Transverse colon (tissue), 4 donors: ENCODE measurements around the gene ZDHHC9. TPM values are rescaled to one million over a fixed set of nuclear protein-coding genes. Genes with fewer than 3 reads are reported as not detected.

Experiments used
- DNase-seq: peaks from one replicate; pipeline ENCODE4 v3.0.0-alpha.2; 2019
- H3K27ac ChIP-seq, 4 donors: fragments of 200-600 bp; sonication (generic); 2 replicates each; pipeline ENCODE4 v1.5.1; 2016 to 2018; ENCODE audit warnings: inconsistent platforms in 4 of 4
- H3K27me3 ChIP-seq: fragments of 200-600 bp; sonication (generic); 2 replicates; pipeline ENCODE4 v1.5.1; 2017; ENCODE audit warnings: inconsistent platforms
- H3K36me3 ChIP-seq, 4 donors: fragments of 200-600 bp; sonication (generic); 2 replicates each; pipeline ENCODE4 v1.5.1; 2017 to 2019; ENCODE audit warnings: inconsistent platforms in 4 of 4
- H3K4me1 ChIP-seq, 4 donors: fragments of 200-600 bp; sonication (generic); 2 replicates each; pipeline ENCODE4 v1.5.1; 2017 to 2020; ENCODE audit warnings: inconsistent platforms in 4 of 4
- H3K4me3 ChIP-seq, 4 donors: fragments of 200-600 bp; sonication (generic); 1 replicate in 1 of 4; 2 replicates in 3 of 4; pipeline versions ENCODE4 v1.5.1 to v1.6.1; 2017 to 2019; ENCODE audit warnings: inconsistent platforms in 4 of 4
- H3K9me3 ChIP-seq, 2 donors: fragments of 200-600 bp; sonication (generic); 2 replicates each; pipeline ENCODE4 v1.5.1; 2017 to 2019; ENCODE audit warnings: inconsistent platforms in 2 of 2
- EP300 ChIP-seq: sonication (generic); formaldehyde crosslinking; IDR thresholded peaks from one replicate; pipeline ENCODE4 v1.6.1; 2017; ENCODE audit warnings: antibody characterized with exemption, low read depth
- POLR2A ChIP-seq: fragments of 450-650 bp; IDR thresholded peaks from one replicate; pipeline ENCODE4 v1.6.1; 2016; ENCODE audit warnings: antibody characterized with exemption, mild to moderate bottlenecking, moderate library complexity
- POLR2AphosphoS5 ChIP-seq, 3 donors: sonication (generic); formaldehyde crosslinking; IDR thresholded peaks; one replicate each; pipeline ENCODE4 v1.6.1; 2016; ENCODE audit warnings: antibody characterized with exemption in 3 of 3
- WGBS, 2 donors: methylation state at CpG; one replicate each; pipeline ENCODE4 v1.1.5; 2018; ENCODE audit warnings: low coverage in 1 of 2; 5-methylcytosine and 5-hydroxymethylcytosine counted together
- in situ Hi-C, 4 donors: fragments of 200-750 bp; cut with MboI; loops; one replicate each; pipeline versions ENCODE4 v1.15.0 to v1.15.1; 2017; ENCODE audit warnings: low sequenced_read_pairs in 3 of 4, low pct_ligation_motif_present in 1 of 4, low pct_unique_long_range_greater_than_20kb in 1 of 4
- intact Hi-C: fragments of 100-400 bp; cut with DNase I; formaldehyde crosslinking; loops from one replicate; pipeline ENCODE4 v1.15.1; 2023; ENCODE audit warnings: low total_unique reads
- small RNA-seq, 4 donors: library from RNA; depleted of rRNA; stranded (forward); fragments of <200 nt; gene quantifications; one replicate each; pipeline ENCODE3, GENCODE V24; 2016
- total RNA-seq, 4 donors: library from RNA; depleted of rRNA; stranded (reverse); fragments of >200 nt; gene quantifications; one replicate each; pipeline ENCODE4 v1.1.0, GENCODE V29; 2016
- TF ChIP-seq, protein P1 (sequence below), 5 experiments: fragments of 200-600 bp in 3 of 5; fragments of 450-650 bp in 2 of 5; sonication (generic) in 3 of 5; IDR thresholded peaks; 1 replicate in 2 of 5; 2 replicates in 3 of 5; pipeline ENCODE4 v1.5.1; 2016 to 2017; ENCODE audit warnings: antibody characterized with exemption in 5 of 5, inconsistent platforms in 3 of 5, mild to moderate bottlenecking in 2 of 5, moderate library complexity in 1 of 5

The ZDHHC9 gene
- total RNA-seq, 4 donors from 2014 or later = 9.2 to 60.2 (median 30.7) TPM

DNA sequence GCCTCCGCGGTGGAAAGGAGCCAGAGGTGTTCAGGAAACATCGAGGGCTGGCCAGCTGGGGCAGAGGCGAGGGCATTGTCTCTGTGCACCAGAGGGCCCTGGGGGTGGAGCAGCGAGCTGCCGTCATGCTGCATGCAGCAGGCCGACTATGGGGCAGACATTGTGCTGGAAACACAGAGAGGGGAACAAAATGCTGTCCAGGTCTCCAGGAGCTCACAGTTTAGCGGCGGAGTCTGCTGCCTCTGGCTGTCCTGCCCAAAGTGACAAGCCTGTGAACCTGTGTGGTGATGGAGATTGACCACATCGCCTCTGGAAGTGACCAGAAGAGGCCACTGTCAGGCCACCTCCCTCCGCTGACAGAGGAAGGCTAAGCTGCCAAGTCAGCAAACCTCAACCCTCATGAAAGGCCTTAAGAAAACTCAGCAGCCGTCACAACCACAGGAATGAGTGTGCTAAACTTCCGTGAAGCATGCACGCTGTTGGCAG lies 84.1 kb downstream of the ZDHHC9 start:
- 66% methylated on average over 14 of the region's 14 CpGs; no CpG with 5 or more reads in 1 of the 2 donors for WGBS, 2 donors
- in situ Hi-C loops = no loop called here
- DNase-seq = peak; percentile 40

DNA sequence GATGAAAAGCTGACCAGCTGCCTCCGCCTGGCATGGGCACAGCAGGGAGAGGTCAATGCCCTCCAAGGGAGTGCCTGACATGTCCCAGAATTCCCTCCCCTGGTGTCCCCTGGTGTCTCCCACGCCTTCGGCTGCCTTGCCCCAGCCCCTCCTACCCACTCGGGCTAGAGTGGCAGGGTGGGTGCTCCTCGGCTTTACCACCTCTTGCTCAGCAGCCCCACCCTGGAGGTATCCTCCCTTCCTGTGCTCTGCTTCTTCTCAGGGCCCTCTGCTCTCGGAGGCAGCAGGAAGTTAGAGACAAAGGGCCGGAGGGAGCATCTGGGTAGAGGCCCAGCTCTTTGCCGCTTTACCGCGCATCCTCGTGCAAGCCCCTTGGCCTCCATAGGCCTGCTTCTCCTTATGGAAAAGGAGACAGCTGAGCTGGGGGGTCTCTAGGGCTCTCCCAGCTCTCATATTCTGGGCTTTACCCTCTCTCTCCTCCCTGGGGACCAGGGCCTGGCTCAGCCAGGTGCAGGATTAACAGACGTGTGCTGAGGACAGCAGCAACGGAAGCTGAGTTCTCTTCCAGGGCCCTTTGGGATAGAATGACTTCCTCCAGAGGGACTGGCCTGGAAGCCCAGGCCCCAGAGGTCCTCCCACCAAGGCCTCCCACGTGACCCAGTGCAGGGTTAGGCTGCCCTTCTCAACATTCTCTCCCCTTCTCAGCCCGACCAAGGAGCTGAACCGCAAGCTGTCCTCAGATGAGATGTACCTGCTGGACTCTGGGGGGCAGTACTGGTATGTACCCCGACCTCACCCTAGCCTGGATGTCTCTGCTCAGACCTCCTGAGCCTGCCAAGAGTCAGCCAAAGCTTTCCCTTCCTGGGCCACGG lies 87.7 kb downstream of the ZDHHC9 start:
- no peak for DNase-seq
- in situ Hi-C loops = no loop called here
- TF ChIP-seq POLR2A (no peak), POLR2AphosphoS5 (IDR thresholded peaks at IDR 0.05) (no peak), EP300 (no peak)
- TF ChIP-seq, protein P1, sequence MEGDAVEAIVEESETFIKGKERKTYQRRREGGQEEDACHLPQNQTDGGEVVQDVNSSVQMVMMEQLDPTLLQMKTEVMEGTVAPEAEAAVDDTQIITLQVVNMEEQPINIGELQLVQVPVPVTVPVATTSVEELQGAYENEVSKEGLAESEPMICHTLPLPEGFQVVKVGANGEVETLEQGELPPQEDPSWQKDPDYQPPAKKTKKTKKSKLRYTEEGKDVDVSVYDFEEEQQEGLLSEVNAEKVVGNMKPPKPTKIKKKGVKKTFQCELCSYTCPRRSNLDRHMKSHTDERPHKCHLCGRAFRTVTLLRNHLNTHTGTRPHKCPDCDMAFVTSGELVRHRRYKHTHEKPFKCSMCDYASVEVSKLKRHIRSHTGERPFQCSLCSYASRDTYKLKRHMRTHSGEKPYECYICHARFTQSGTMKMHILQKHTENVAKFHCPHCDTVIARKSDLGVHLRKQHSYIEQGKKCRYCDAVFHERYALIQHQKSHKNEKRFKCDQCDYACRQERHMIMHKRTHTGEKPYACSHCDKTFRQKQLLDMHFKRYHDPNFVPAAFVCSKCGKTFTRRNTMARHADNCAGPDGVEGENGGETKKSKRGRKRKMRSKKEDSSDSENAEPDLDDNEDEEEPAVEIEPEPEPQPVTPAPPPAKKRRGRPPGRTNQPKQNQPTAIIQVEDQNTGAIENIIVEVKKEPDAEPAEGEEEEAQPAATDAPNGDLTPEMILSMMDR (IDR thresholded peaks at IDR 0.05) = no peak
- intact Hi-C loops = no loop called here
- no peak overlapping the region for H3K4me3 ChIP-seq
- H3K27ac ChIP-seq = no peak overlapping the region
- no peaks in the 10 kb centered on the region for H3K36me3 ChIP-seq
- WGBS, 2 donors = 72% methylated on average over 18 of the region's 18 CpGs; no CpG with 5 or more reads in 1 of the 2 donors
- no peaks in the 10 kb centered on the region for H3K9me3 ChIP-seq
- no peaks in the 10 kb centered on the region for H3K27me3 ChIP-seq
- H3K4me1 ChIP-seq = no peaks in the 10 kb centered on the region

More for the DNA sequence above, 84.1 kb downstream of the ZDHHC9 start:
- intact Hi-C loops = no loop called here
- Histone ChIP-seq H3K4me3 (no peak overlapping the region), H3K36me3 (no peaks in the 10 kb centered on the region), H3K27me3 (no peaks in the 10 kb centered on the region), H3K4me1 (no peaks in the 10 kb centered on the region), H3K9me3 (no peaks in the 10 kb centered on the region), H3K27ac (no peak overlapping the region)
- TF ChIP-seq POLR2A = no peak
- TF ChIP-seq, protein P1 (IDR thresholded peaks at IDR 0.05) = no peak
- TF ChIP-seq EP300 = no peak
- TF ChIP-seq POLR2AphosphoS5 (IDR thresholded peaks at IDR 0.05) = no peak

DNA sequence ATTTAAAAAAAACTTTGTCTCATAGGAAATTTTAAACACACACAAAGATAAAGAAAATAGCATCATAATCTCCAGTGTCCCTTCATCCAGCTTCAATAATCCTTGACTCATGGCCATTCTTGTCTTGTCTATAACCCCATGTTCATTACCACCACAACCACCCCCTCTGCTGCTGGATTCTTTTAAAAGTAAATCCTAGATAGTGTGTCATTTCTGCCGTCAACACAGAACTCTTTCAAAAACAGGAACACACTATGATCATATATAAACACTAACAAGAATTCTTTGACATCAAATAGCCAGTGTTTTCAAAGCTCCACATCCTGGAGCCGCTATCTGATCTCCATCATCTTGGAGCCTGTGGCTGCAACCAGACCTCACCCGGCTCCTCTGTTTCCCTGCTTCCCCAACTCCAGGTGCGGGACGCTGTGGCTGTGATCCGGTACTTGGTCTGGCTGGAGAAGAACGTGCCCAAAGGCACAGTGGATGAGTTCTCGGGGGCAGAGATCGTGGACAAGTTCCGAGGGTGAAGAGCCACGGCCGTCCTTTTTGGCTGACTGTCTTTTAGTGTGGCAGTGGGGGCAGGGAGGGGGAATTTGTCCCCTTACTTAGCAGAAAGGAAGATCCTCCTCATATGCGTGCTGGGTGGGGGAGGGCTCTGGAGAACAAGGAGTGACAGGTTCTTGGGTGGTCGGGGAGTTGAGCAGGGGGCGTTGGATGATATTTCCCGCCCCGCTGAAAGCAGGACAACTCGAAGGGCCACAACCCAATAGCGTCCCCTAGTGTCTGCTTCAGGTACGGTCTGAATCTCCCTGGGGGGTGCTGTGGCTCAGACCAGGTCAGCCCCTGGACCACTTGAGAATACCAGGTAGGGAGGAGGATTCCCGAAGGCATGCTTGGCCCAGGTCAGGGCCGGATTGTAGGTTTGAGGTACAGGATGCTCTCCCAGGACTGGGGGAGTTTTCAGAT lies 89.3 kb downstream of the ZDHHC9 start:
- WGBS, 2 donors = 64% methylated on average over 22 of the region's 22 CpGs; no CpG with 5 or more reads in 1 of the 2 donors
- Histone ChIP-seq H3K27ac (no peak overlapping the region), H3K36me3 (no peaks in the 10 kb centered on the region), H3K9me3 (no peaks in the 10 kb centered on the region), H3K4me3 (no peak overlapping the region), H3K4me1 (no peaks in the 10 kb centered on the region), H3K27me3 (no peaks in the 10 kb centered on the region)
- intact Hi-C loops (no loop called here), in situ Hi-C loops (no loop called here)
- TF ChIP-seq EP300 (no peak), POLR2AphosphoS5 (IDR thresholded peaks at IDR 0.05) (no peak), POLR2A (no peak)
- TF ChIP-seq, protein P1 (IDR thresholded peaks at IDR 0.05) = peak in 1 of 5 experiments; percentile 15
- no peak for DNase-seq

Small RNAs within 50 kb of the gene (small RNA-seq; reads per million reads assigned to genes)
- gene RF00017 = 0 reads per million in 4 donors

Other genes starting within 250 kb of the ZDHHC9 start
- not detected for gene APLN, start 188.9 kb downstream of the ZDHHC9 start, total RNA-seq
- gene XPNPEP2, start 104.9 kb downstream of the ZDHHC9 start, total RNA-seq = 10 to 100 TPM in 3 of 4 donors, 1 to 10 TPM in 1; 3.2 to 52.0 (median 34.1) TPM
- gene SASH3, start 63.9 kb downstream of the ZDHHC9 start, total RNA-seq = 10 to 100 TPM in 2 of 4 donors, 1 to 10 TPM in 2; 1.6 to 20.9 (median 11.1) TPM
- 10 to 100 TPM in 2 of 4 donors, 1 to 10 TPM in 2; 7.2 to 14.7 (median 11.4) TPM for gene UTP14A, start 62.3 kb upstream of the ZDHHC9 start, total RNA-seq
- gene BCORL1, start 138.7 kb upstream of the ZDHHC9 start, total RNA-seq = 10 to 100 TPM in 1 of 4 donors, 1 to 10 TPM in 3; 5.6 to 11.6 (median 8.0) TPM